HAP-1 (cell line): Measurements from ENCODE around the gene NEK11.

ENCODE experiments used
- DNase-seq, 2 experiments: peaks; one replicate each; pipeline ENCODE4 v3.0.0-alpha.2; 2016 to 2020; ENCODE audit warnings: low spot score in 2 of 2
- H3K27me3 ChIP-seq: fragments of 250-450 bp; sonication (Bioruptor Pico); 2 replicates; pipeline ENCODE4 v1.5.1; 2020; ENCODE audit warnings: low read depth, mild to moderate bottlenecking, moderate library complexity
- H3K36me3 ChIP-seq: fragments of 250-450 bp; sonication (Bioruptor Pico); replicated peaks from 2 replicates; pipeline ENCODE4 v1.5.1; 2020; ENCODE audit warnings: mild to moderate bottlenecking
- H3K4me1 ChIP-seq: fragments of 250-450 bp; sonication (Bioruptor Pico); 2 replicates; pipeline ENCODE4 v1.5.1; 2020; ENCODE audit warnings: mild to moderate bottlenecking
- H3K4me3 ChIP-seq: fragments of 250-450 bp; sonication (Bioruptor Pico); 2 replicates; pipeline ENCODE4 v1.5.1; 2020; ENCODE audit warnings: mild to moderate bottlenecking, moderate library complexity
- H3K9me3 ChIP-seq: fragments of 250-450 bp; sonication (Bioruptor Pico); 2 replicates; pipeline ENCODE4 v1.5.1; 2020; ENCODE audit warnings: mild to moderate bottlenecking, moderate library complexity
- in situ Hi-C: fragments of 300-500 bp; cut with MboI; formaldehyde crosslinking; loops from 3 replicates; pipeline ENCODE4 v1.14.3; 2020; ENCODE audit warnings: low sequenced_read_pairs, inconsistent platforms, mixed read lengths

The NEK11 gene

DNA sequence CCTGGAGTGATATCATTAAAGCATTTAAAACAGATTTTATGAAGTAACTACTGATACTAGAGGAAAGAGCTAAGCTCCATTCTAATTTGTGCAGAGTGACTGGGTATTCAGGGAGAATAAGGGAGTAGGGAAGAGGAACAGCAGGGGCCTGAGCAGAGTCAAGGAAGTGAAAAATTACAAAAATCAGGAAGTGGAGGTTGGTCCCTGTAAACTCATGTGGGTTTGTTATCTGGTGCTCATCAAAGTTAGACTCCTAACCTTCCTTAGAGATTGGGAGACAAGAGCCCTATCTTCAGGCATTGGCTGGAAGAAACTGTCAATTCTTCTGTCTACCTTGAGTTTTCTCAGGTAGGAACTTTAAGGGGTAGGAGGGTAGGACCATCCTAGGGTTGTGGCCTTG, 82.5 kb downstream of the NEK11 start:
- DNase-seq: no peak
- no peaks in the 10 kb centered on the region for H3K4me1 ChIP-seq
- no peaks in the 10 kb centered on the region for H3K27me3 ChIP-seq
- H3K9me3 ChIP-seq: no peaks in the 10 kb centered on the region
- H3K4me3 ChIP-seq: no peak overlapping the region
- H3K36me3 ChIP-seq: no peaks in the 10 kb centered on the region
- in situ Hi-C loops: no loop called here

DNA sequence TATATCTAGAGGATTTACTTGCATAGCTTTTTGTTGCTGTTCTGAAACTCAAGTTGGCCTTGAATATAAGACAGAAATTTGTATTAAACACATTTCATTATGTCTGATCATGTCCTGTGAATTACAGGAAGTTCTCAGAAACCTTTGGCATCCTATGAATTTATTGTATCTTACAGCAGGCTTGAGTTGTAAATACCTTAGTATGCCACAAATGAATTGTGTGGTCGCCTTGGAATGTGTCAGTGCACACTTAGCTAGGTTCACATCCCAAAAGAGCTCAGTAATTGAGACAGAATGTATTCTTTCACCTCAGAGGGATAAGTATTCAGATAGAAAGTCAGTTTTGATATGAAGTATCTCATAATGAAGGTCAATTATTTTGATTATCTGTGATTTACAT, 83.4 kb downstream of the NEK11 start:
- Histone ChIP-seq H3K9me3 (no peaks in the 10 kb centered on the region), H3K36me3 (no peaks in the 10 kb centered on the region), H3K4me1 (no peaks in the 10 kb centered on the region), H3K27me3 (no peaks in the 10 kb centered on the region), H3K4me3 (no peak overlapping the region)
- in situ Hi-C loops: no loop called here
- no peak for DNase-seq

DNA sequence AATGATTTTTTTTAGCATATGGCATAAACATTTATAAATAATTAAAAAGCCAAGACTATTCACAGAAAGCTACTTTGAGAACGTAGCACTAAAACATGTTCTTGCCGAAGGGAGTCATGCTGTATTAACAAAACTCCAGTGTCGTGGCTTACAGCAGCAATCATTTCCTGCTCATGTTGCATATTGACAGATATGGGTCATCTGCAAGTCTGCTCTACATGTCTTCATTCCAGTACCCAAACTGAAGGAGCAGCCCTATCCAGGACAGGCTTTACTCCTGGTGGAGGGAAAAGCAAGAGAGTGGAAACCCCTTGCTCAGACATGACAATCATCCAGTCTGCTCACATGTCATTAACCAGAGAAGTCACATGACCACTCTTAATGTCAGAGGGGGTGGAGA, 87.6 kb downstream of the NEK11 start:
- Histone ChIP-seq H3K4me3 (no peak overlapping the region), H3K4me1 (no peaks in the 10 kb centered on the region), H3K36me3 (no peaks in the 10 kb centered on the region), H3K9me3 (no peaks in the 10 kb centered on the region), H3K27me3 (no peaks in the 10 kb centered on the region)
- in situ Hi-C loops: no loop called here
- DNase-seq: no peak

DNA sequence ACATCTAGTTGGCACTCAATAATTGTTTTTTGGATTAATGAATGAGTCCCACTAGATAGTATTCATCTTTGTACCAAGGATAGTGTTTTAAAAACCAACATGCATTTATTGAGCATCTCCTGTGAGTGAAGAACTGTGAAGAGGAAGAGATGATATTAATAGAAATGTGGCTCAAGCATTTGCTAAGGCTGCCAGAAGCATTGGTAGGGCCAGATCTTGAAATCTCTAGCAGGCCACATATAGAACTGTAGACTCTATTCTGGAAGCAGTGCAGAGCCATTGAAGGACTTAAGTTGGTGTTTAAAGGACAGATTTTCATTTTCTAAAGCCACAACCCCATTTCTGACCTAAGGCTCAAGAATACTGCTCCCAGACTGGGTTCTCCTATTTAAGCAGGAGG, 99.0 kb downstream of the NEK11 start:
- Histone ChIP-seq H3K9me3 (no peaks in the 10 kb centered on the region), H3K4me3 (no peak overlapping the region), H3K27me3 (no peaks in the 10 kb centered on the region), H3K4me1 (no peaks in the 10 kb centered on the region), H3K36me3 (no peaks in the 10 kb centered on the region)
- no peak for DNase-seq
- in situ Hi-C loops: no loop called here

DNA sequence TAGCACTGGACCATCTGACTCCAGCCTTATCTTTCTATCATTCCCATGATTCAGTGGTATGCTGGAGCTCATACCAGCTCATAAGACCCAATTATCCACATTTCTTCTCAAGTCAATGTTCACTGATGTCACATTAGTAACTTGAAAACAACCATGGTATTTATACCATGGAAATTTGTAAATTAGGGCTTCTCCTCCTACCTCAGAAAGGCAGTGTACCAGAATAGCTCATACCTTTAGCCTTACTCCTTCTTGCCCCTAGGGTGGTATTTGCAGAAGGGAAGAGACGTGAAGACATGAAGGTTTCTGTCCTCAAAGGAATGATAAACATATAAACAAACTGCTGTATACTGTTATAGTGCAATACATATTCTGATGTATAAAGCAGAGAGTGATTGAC, 114.2 kb downstream of the NEK11 start:
- Histone ChIP-seq H3K36me3 (no peaks in the 10 kb centered on the region), H3K4me1 (no peaks in the 10 kb centered on the region), H3K4me3 (no peak overlapping the region), H3K9me3 (no peaks in the 10 kb centered on the region), H3K27me3 (no peaks in the 10 kb centered on the region)
- in situ Hi-C loops: no loop called here
- no peak for DNase-seq

GRCh38 chr3:131141770-131142169, 115.1 kb downstream of the NEK11 start:
- H3K27me3 ChIP-seq: no peaks in the 10 kb centered on the region
- no peak for DNase-seq
- in situ Hi-C loops: no loop called here
- H3K4me3 ChIP-seq: no peak overlapping the region
- no peaks in the 10 kb centered on the region for H3K36me3 ChIP-seq
- H3K9me3 ChIP-seq: no peaks in the 10 kb centered on the region
- H3K4me1 ChIP-seq: no peaks in the 10 kb centered on the region

DNA sequence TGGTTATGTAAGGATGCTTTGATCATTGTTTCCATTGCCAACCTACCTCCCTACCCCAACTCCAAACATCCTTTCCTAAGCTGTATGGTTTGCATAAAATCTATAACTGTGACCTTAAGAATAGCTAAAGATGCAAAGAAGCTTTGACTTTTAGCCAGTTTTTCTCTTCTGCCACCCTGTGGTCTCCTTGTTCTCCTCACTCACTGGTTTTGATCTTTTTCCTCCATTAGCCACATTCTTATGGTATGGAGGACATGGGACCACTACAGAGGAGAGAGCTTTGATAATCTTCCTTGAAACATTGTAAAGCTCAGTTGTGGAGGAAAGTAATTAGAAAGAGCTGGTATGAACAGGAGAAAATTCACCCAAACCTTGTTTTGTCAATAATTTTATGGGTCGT, 115.9 kb downstream of the NEK11 start:
- in situ Hi-C loops: no loop called here
- no peaks in the 10 kb centered on the region for H3K27me3 ChIP-seq
- DNase-seq: no peak

GRCh38 chr3:131143802-131144201, 117.1 kb downstream of the NEK11 start:
- in situ Hi-C loops: no loop called here
- no peaks in the 10 kb centered on the region for H3K4me1 ChIP-seq
- H3K9me3 ChIP-seq: no peaks in the 10 kb centered on the region
- DNase-seq: no peak
- H3K36me3 ChIP-seq: no peaks in the 10 kb centered on the region
- H3K27me3 ChIP-seq: no peaks in the 10 kb centered on the region
- H3K4me3 ChIP-seq: no peak overlapping the region

More for the DNA sequence above, 115.9 kb downstream of the NEK11 start:
- no peaks in the 10 kb centered on the region for H3K4me1 ChIP-seq
- no peaks in the 10 kb centered on the region for H3K9me3 ChIP-seq
- no peak overlapping the region for H3K4me3 ChIP-seq
- H3K36me3 ChIP-seq: no peaks in the 10 kb centered on the region

GRCh38 chr3:131147534-131147933, 120.9 kb downstream of the NEK11 start:
- H3K4me3 ChIP-seq: no peak overlapping the region
- peak in 1 of 2 experiments; percentile 28 for DNase-seq
- H3K36me3 ChIP-seq: no peaks in the 10 kb centered on the region
- H3K27me3 ChIP-seq: no peaks in the 10 kb centered on the region
- H3K9me3 ChIP-seq: no peaks in the 10 kb centered on the region
- in situ Hi-C loops: no loop called here
- H3K4me1 ChIP-seq: no peaks in the 10 kb centered on the region

DNA sequence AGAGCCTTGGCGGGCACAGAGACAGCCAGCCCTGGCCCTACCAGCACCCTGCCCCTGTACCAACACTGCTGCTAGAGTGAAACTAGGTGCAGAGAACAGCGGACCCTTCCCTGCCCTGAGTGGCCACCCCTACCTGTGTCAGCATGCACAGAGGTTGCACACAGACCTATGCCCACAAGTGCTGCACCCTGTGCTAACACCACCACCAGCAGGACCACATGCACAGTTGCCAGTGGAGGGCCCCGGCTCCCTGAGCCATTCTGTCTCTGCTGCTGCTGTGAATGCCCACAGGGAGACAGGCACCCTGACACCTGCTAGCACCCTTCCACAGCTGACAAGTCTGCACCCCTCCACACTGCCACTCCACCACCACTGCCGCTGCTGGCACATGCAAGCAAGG, 131.8 kb downstream of the NEK11 start:
- Histone ChIP-seq H3K36me3 (no peaks in the 10 kb centered on the region), H3K4me1 (no peaks in the 10 kb centered on the region), H3K9me3 (no peaks in the 10 kb centered on the region), H3K27me3 (no peaks in the 10 kb centered on the region), H3K4me3 (no peak overlapping the region)
- DNase-seq: no peak
- in situ Hi-C loops: no loop called here

DNA sequence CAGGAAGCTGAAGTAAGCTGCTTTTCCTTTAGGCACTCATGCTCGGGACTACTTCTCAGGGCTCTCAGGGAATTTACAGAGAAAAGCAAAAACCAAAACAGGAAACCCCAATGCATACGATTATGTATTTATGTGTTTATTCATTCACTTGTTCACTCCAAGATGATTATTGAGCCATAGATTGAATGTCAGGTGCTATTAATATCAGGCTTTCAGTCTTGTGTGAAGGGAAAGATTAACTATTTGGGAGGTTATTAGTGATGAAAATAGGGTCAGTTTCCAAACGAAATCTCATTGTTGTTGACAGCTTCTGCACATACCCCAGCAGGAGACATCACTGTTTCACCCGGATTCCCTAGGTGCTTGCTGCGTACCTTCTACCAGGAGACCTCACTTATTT, 135.8 kb downstream of the NEK11 start:
- in situ Hi-C loops: no loop called here
- no peaks in the 10 kb centered on the region for H3K9me3 ChIP-seq
- DNase-seq: no peak
- no peaks in the 10 kb centered on the region for H3K27me3 ChIP-seq
- no peaks in the 10 kb centered on the region for H3K36me3 ChIP-seq
- H3K4me1 ChIP-seq: no peaks in the 10 kb centered on the region
- no peak overlapping the region for H3K4me3 ChIP-seq

DNA sequence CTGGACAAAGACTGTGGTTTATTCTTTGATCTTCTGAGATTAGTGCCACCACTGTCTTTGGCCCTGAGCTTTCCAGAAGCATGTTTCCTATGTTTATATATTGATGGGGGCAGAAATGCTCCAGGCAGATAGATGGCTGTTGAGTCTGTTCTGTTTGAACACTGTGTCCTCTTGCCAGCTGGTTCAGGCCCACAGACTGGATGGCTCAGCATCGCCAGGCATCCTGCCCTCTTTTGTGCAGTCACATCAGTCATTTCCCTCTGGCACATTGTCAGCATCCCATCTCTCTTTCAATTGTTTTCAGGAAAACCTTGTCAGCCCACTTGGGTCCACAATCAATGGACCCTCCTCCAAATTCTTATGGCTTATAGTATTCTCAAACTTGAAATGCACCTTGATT, 141.2 kb downstream of the NEK11 start:
- no peaks in the 10 kb centered on the region for H3K4me1 ChIP-seq
- DNase-seq: no peak

DNA sequence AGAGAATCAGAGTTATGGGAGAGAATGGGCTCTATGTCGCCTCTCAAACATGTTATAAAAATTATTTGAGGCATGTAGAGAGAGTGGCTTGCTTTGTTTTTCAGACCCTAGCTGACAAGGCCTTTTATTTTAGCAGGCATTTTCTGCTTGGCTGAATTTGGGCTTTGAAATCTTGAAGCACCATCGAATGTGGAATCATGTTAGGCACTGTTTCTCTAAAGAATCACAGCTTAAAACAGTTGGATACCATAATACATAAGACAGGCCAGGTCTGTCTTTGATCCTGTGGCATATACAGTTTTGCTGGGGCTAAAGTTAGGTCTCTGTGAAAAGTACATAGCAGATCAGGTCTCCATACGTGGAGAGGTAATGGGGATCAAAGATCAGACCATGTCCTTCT, 142.7 kb downstream of the NEK11 start:
- H3K4me3 ChIP-seq: no peak overlapping the region
- no peaks in the 10 kb centered on the region for H3K27me3 ChIP-seq
- in situ Hi-C loops: no loop called here

More for the DNA sequence above, 141.2 kb downstream of the NEK11 start:
- no peaks in the 10 kb centered on the region for H3K9me3 ChIP-seq
- H3K4me3 ChIP-seq: no peak overlapping the region
- H3K36me3 ChIP-seq: no peaks in the 10 kb centered on the region
- in situ Hi-C loops: no loop called here
- H3K27me3 ChIP-seq: no peaks in the 10 kb centered on the region

DNA sequence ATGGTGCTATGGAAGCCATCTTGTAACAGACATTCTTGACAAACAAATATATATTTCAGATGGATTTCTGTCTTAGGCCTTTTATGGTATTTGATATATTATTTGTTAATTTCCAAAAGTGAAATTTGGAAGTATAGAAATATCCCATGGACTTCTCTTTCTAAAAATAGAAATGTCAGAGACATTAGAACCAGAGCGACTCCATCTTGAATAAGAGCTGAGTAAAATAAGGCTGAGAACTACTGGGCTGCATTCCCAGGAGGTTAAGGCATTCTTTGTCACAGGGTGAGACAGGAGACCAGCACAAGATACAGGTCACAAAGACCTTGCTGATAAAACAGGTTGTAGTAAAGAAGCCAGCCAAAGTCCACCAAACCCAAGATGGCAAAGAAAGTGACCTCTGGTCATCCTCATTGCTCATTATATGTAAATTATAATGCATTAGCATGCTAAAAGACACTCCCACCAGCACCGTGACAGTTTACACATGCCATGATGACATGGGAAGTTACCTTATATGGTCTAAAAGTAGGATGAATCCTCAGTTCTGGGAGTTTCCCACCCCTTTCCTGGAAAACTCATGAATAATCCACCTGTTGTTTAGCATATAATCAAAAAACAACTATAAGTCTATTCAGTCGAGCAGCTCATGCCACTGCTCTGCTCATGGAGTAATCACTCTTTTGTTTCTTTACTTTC, 146.0 kb downstream of the NEK11 start:
- Histone ChIP-seq H3K36me3 (no peaks in the 10 kb centered on the region), H3K4me1 (no peaks in the 10 kb centered on the region), H3K27me3 (no peaks in the 10 kb centered on the region), H3K9me3 (no peaks in the 10 kb centered on the region), H3K4me3 (no peak overlapping the region)
- in situ Hi-C loops: no loop called here
- DNase-seq: no peak

More for the DNA sequence above, 142.7 kb downstream of the NEK11 start:
- DNase-seq: no peak
- H3K4me1 ChIP-seq: no peaks in the 10 kb centered on the region
- no peaks in the 10 kb centered on the region for H3K36me3 ChIP-seq
- H3K9me3 ChIP-seq: no peaks in the 10 kb centered on the region

DNA sequence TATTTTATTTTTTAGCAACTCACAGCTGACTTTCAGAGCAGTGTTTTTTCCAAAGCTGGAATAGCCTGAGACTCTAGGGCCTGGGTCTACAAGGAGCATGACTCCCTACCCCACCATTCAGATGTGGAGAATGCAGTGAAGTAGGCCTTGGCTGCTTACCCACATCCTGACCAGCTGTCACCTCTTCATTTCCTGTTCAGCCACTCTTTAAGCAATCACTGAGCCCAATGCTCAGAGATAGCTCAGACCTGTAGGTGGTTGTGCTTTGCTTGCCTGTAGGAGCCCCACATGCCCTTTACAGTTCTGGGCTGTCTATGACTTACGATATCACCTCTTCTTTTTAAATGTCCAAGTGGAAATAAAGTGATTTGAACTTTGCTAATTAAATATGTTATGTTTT, 148.1 kb downstream of the NEK11 start:
- Histone ChIP-seq H3K4me3 (no peak overlapping the region), H3K4me1 (no peaks in the 10 kb centered on the region), H3K9me3 (no peaks in the 10 kb centered on the region), H3K27me3 (no peaks in the 10 kb centered on the region), H3K36me3 (no peaks in the 10 kb centered on the region)
- in situ Hi-C loops: no loop called here
- DNase-seq: no peak
